GM13976 (cell line): ENCODE results near the gene CYFIP1.

Experiments
- DNase-seq: peaks from one replicate; pipeline ENCODE4 v3.0.0; 2012; ENCODE audit warnings: low spot score
- CTCF ChIP-seq: IDR thresholded peaks from 2 replicates; pipeline ENCODE4 v1.5.1; 2012; ENCODE audit warnings: borderline replicate concordance, mild to moderate bottlenecking; ENCODE audit not compliant: insufficient read depth; ENCODE audit errors: extremely low read depth, missing control alignments, control extremely low read depth
- in situ Hi-C: fragments of 300-500 bp; cut with MboI; formaldehyde crosslinking; loops from one replicate; pipeline ENCODE4 v1.12.0; 2022; ENCODE audit warnings: low sequenced_read_pairs, mixed read lengths, inconsistent platforms; ENCODE audit not compliant: unreplicated experiment

Gene CYFIP1

GRCh38 chr15:22874256-22874655 lies 105.9 kb downstream of the CYFIP1 start:
- in situ Hi-C loops = no loop called here
- no peak for TF ChIP-seq CTCF
- DNase-seq = no peak

- no peak for TF ChIP-seq CTCF
- DNase-seq = no peak
- in situ Hi-C loops = no loop called here
Measured at GRCh38 chr15:22873841-22874240, 106.3 kb downstream of the CYFIP1 start.

- in situ Hi-C loops = no loop called here
- TF ChIP-seq CTCF = no peak
- no peak for DNase-seq
Measured at GRCh38 chr15:22872936-22873701, 107.0 kb downstream of the CYFIP1 start.

GRCh38 chr15:22871481-22872086 lies 108.6 kb downstream of the CYFIP1 start:
- in situ Hi-C loops = no loop called here
- TF ChIP-seq CTCF = no peak
- DNase-seq = no peak

GRCh38 chr15:22870865-22871264 lies 109.3 kb downstream of the CYFIP1 start:
- no peak for DNase-seq
- in situ Hi-C loops = no loop called here
- no peak for TF ChIP-seq CTCF

- DNase-seq = no peak
- TF ChIP-seq CTCF = no peak
- in situ Hi-C loops = no loop called here
Measured at GRCh38 chr15:22869856-22870255, 110.3 kb downstream of the CYFIP1 start.
